ENCODE results near the gene HMGCL. TPM values are rescaled to one million over a fixed set of nuclear protein-coding genes. Genes with fewer than 3 reads are reported as not detected.
A peak's percentile ranks its signal among the peaks of the same experiment; 100 is the strongest.

HMGCL gene
- total and polyA plus RNA-seq, 2 of the 13 experiments (the other 11 are each of a cell fraction or from before 2014, with no cell fraction given) = 21.3 to 41.4 TPM

DNA sequence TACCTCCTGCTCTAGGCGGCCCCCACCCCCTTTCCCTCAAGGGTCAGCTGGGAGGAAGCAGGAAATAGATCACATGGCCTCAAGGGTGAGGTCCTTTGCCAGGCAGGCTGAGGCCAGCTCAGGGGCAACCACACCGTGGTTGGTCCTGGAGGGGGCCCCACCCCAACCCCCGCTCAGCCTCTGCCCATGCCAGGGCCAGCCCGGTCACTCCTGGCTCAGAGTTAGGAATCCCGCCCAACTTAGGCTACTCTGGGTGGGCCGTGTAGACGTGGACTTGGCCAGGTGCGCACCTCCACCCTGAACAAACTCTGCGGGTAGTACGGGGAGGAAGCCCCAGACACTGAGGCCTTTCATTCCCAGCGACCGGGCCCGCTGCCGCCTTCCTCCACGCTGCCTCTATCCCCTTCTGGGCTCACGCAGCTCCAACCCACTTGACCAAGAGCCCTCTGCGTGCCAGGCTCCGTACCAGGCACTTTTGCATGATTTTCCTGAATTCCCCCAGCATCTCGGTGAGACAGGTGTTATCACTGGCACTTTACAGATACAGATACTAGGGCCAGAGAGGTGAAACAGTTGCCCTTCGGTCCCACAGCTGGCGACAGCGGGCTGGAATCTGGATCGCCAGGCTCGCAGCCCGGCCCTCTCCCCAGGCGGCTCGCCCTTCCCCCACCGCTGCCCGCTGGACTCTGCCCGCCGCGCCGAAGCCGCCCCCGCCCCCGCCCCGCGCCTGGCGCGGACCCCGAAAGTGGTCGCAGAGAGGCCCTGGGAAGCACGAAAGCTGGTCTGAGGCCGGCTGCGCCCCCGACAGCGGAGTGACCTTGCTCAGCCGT lies 25.4 kb downstream of the HMGCL start (continued):
- TF ChIP-seq, protein P1, sequence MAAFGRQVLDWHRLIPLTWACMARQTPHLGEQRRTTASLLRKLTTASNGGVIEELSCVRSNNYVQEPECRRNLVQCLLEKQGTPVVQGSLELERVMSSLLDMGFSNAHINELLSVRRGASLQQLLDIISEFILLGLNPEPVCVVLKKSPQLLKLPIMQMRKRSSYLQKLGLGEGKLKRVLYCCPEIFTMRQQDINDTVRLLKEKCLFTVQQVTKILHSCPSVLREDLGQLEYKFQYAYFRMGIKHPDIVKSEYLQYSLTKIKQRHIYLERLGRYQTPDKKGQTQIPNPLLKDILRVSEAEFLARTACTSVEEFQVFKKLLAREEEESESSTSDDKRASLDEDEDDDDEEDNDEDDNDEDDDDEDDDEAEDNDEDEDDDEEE (CRISPR knock-in tag; IDR thresholded peaks at IDR 0.05) = 0 out of 2 replicates have a peak, but pooled peaks have one; percentile 34
- TF ChIP-seq NCOR1 (IDR thresholded peaks at IDR 0.05; ENCODE audit: borderline replicate concordance, low read length) = no peak; the same call in 1 of the 2 replicates
- TF ChIP-seq, protein P2, sequence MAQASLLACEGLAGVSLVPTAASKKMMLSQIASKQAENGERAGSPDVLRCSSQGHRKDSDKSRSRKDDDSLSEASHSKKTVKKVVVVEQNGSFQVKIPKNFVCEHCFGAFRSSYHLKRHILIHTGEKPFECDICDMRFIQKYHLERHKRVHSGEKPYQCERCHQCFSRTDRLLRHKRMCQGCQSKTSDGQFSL (CRISPR knock-in tag; IDR thresholded peaks at IDR 0.05) = 0 out of 2 replicates have a peak, but pooled peaks have one; percentile 1
- TF ChIP-seq ZFP36 (IDR thresholded peaks at IDR 0.05; ENCODE audit: borderline replicate concordance, low read depth, low read length, partially characterized antibody) = no peak
- no peak for TF ChIP-seq KLF12 (CRISPR knock-in tag; IDR thresholded peaks at IDR 0.05; ENCODE audit: borderline replicate concordance)
- TF ChIP-seq ZNF891 (CRISPR knock-in tag; IDR thresholded peaks at IDR 0.05) = 0 out of 2 replicates have a peak, but pooled peaks have one; percentile 59
- TF ChIP-seq ZNF484 (CRISPR knock-in tag; IDR thresholded peaks at IDR 0.05; ENCODE audit: borderline replicate concordance, low read depth) = no peak
- TF ChIP-seq ZNF232 (CRISPR knock-in tag; IDR thresholded peaks at IDR 0.05; ENCODE audit: borderline replicate concordance) = no peak
- no peak for TF ChIP-seq HOXA7 (CRISPR knock-in tag; IDR thresholded peaks at IDR 0.05)
- TF ChIP-seq, protein P3, sequence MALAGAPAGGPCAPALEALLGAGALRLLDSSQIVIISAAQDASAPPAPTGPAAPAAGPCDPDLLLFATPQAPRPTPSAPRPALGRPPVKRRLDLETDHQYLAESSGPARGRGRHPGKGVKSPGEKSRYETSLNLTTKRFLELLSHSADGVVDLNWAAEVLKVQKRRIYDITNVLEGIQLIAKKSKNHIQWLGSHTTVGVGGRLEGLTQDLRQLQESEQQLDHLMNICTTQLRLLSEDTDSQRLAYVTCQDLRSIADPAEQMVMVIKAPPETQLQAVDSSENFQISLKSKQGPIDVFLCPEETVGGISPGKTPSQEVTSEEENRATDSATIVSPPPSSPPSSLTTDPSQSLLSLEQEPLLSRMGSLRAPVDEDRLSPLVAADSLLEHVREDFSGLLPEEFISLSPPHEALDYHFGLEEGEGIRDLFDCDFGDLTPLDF (CRISPR knock-in tag; IDR thresholded peaks at IDR 0.05) = no peak
- TF ChIP-seq MIER3 (CRISPR knock-in tag; IDR thresholded peaks at IDR 0.05; ENCODE audit: borderline replicate concordance) = peak; percentile 72; the same call in 1 of the 2 replicates
- no peak for TF ChIP-seq ZSCAN31 (CRISPR knock-in tag; IDR thresholded peaks at IDR 0.05; ENCODE audit: low read depth)
- no peak for TF ChIP-seq HMG20B (CRISPR knock-in tag; conservative IDR thresholded peaks at IDR 0.05)
- no peak for TF ChIP-seq PLRG1 (conservative IDR thresholded peaks at IDR 0.05)
- TF ChIP-seq PRDM10 (CRISPR knock-in tag; IDR thresholded peaks at IDR 0.05; ENCODE audit: low read depth) = no peak
- TF ChIP-seq SATB2 (CRISPR knock-in tag; IDR thresholded peaks at IDR 0.05) = no peak
- no peak for TF ChIP-seq GTF3A (CRISPR knock-in tag; conservative IDR thresholded peaks at IDR 0.05)
